GM21515 (cell line): Measurements from ENCODE around the gene PSME3.

ENCODE experiments used
- ATAC-seq: cut with Tn5 transposase; IDR thresholded peaks from one replicate; pipeline ENCODE4 v1.9.1; 2021; ENCODE audit not compliant: unreplicated experiment

PSME3 gene, protein sequence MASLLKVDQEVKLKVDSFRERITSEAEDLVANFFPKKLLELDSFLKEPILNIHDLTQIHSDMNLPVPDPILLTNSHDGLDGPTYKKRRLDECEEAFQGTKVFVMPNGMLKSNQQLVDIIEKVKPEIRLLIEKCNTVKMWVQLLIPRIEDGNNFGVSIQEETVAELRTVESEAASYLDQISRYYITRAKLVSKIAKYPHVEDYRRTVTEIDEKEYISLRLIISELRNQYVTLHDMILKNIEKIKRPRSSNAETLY

GRCh38 chr17:42832934-42833766 is at the start of gene PSME3:
Gene PSME3, plus strand, starts transcription at chr17:42833397. Its CDS starts 235 bp downstream, at chr17:42833632.
- peak; percentile 70 for ATAC-seq

DNA sequence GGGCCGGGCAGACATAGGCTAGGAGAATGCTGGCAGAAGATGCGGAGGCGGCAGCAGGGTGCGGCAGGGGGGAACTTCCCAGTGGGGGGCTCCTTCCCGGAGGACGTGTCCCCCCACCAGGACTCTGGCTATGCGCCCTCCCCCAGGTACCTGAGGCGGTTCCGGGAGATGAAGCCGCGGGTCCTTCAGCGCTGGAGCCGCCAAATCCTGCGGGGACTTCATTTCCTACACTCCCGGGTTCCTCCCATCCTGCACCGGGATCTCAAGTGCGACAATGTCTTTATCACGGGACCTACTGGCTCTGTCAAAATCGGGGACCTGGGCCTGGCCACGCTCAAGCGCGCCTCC is 49.4 kb upstream of the PSME3 start:
- ATAC-seq: no peak

DNA sequence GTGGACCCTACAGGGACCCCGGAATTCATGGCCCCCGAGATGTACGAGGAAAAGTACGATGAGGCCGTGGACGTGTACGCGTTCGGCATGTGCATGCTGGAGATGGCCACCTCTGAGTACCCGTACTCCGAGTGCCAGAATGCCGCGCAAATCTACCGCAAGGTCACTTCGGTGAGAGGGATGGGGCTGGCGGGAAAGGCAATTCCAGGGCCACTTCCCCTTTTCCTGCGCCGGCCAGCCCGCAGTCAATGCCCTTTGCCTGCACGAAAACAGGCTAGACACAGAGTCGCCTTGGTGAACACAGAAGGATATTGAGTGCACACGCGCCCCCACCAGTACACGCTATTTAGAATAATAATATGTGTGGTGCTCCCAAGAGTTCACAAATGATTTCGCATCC is 48.8 kb upstream of the PSME3 start:
- ATAC-seq: no peak

GRCh38 chr17:42784811-42785592 is 48.2 kb upstream of the PSME3 start:
- no peak for ATAC-seq

- no peak for ATAC-seq
These were observed 45.9 kb upstream of the PSME3 start for GRCh38 chr17:42787266-42787665.

DNA sequence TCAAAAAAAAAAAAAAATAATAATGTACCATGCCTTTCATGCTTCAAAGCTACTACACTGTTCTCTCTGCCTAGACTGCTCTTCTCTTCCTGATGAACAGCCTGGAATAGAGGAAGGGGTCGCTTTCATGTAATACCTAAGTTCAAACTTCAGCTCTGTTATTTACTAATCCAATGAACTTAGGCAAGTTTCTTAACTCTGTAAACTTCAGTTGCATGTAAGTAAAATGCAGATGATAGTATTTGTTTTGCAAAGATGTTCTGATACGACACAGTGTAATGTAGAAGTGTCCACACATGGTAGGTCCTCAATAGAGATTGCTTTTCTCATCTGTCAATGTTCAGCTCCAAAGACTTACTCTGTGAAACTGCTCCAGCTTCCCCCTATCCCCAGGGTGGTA is 41.2 kb upstream of the PSME3 start:
- ATAC-seq: no peak

GRCh38 chr17:42792545-42792944 is 40.7 kb upstream of the PSME3 start:
- ATAC-seq: no peak

- ATAC-seq: no peak
These were observed 38.1 kb upstream of the PSME3 start for GRCh38 chr17:42795061-42795460.

GRCh38 chr17:42795465-42795864 is 37.7 kb upstream of the PSME3 start:
- no peak for ATAC-seq

DNA sequence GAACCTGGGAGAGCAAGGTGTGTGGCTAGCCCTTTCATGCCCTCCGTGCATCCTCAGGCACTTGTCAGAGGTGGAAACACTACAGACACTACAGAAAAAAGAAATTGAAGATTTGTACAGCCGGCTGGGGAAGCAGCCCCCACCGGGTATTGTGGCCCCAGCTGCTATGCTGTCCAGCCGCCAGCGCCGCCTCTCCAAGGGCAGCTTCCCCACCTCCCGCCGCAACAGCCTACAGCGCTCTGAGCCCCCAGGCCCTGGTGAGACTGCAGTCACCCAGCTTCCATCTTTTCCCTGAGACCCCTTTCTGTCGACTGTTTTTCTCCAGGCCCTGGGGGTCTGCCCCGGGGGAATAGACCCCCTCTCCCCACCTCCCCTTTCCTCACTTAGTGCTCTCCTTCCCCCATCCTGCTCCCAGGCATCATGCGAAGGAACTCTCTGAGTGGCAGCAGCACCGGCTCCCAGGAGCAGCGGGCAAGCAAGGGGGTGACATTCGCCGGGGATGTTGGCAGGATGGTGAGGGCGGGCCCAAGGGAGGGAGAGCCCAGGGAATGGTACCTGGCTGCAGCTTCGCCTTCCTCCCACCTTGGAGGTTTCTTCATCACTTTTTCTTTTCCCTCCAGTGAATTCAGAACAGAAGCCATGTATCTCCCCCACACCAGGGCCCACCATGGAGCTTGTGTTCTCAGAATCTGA is 37.0 kb upstream of the PSME3 start:
- ATAC-seq: no peak

DNA sequence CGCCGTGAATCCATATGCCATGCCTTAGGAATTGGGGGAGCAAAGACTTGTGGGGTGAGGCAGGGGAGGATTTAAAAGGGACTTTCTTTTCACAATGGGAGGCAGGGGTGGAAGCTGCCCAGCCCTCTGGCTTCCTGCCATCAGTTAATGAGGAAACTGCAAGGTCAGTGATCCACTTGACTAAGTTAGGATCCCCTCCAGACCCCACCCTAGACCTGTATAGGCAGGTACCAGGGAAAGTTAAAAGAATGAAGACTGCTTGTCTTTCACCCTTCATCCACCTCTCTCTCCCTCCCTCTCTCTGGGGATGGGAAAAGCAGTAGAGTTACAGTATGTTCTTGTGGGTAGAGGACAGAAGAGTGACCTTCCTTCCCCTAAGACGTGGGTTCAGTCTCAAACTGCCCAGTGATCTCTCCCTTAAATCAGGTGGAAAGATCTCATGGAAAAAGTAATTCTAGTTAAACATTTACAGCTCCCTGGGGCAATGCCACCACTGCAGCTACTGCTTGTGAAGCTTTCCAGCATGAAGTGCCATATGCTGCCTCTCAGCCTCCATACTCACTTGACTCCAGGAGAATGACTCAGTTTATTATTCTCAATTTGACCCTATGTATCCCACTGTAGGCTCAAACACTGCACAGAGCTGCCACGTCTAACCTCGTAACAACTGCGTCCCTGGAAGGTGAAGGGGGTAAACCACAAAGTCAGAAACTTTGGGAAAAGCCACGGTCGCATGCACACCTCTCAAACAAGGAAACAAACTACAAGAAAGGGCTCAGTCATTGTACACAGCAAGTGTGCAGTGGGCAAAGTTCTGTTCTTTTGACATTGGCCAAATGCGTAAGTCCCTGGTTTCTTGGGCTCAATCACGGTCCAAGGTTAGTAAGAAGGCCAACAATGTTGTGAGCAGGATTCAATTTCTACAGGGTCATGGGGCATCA is 35.9 kb upstream of the PSME3 start:
- ATAC-seq: no peak

DNA sequence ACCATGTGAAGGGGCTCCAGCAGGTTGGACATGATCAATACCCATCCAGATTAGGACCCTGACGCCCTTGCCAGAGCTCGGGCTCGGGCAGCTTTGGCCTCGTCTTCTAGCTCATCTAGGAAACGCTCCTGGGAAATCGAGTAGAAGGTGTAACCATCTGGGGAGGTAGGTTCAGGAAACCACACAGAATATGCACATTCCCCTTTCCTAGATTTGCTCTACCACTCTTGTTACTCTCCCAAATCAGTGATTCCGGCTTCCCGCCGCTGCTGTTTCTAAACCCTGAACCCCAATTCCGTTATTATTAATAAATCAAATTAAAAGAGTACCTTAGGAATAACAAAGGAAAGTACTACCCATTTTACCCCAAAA is 35.2 kb upstream of the PSME3 start:
- no peak for ATAC-seq

GRCh38 chr17:42798383-42799380 is 34.5 kb upstream of the PSME3 start, which contains the start of the genes CNTD1 and COA3:
Gene CNTD1, plus strand, starts transcription at chr17:42798861. Its CDS starts 207 bp downstream, at chr17:42799068.
Gene COA3, minus strand, starts transcription at chr17:42798704. Its CDS starts 23 bp downstream, at chr17:42798681.
- ATAC-seq: peak; percentile 87

DNA sequence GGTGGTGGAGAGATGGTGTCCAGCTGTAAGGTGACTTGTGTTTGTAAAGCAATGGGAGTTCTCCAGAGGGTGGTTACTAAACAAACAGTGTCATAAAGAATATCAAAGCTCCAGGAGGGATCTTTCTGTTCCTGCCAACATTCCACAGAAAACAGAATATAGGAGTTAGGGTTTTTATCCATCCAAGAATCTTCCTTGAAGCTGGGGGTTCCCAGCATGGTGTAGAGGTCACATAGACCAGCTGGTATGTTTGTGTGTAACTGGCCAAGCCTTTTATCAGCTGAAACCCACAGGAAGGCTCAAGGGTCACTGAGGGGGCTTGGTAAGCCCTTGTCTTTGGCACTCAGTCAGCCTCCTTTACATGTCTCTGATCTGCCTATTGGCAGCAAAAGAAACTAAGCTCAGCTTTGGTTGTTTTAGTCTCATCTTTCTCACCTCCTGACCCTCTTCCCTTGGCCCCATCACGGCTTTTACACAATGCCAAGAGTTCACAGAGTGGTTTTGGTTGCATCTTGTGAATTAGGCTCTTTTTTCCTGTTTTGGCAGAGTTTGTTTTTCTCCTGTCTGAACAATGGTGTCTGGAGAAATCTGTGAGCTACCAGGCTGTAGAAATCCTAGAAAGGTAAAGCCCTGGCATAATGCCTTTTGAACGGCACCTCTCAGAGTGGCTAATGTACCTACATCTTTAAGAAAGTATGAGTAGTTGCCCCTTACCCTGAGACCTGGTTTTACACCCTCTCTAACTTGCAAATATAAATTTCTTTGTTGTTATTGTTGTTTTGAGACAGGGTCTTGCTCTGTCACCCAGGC is 29.9 kb upstream of the PSME3 start:
- no peak for ATAC-seq

GRCh38 chr17:42804918-42805367 is 28.3 kb upstream of the PSME3 start:
- ATAC-seq: no peak

DNA sequence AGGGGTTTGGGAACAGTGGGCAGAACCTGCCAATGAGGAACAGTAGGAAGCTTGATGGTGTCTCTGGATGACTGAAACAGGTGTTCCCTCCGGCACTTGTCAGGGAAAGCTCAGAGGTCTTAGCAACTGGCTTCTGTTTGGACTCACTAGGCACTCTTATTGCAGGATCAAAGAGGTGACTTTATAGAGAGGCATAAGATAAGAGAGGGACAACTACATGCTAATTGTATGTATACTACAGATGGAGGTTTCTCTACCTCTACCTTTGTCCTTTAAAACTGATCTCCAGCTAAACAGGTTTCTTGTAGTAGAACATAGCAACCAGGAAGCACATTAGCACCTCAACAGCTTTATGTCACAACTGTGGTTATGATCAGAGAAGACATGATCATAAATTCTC is 26.9 kb upstream of the PSME3 start:
- no peak for ATAC-seq

GRCh38 chr17:42809250-42809649 is 23.9 kb upstream of the PSME3 start:
- ATAC-seq: no peak
